HepG2 (cell line): ENCODE measurements around the gene ONECUT1. TPM values are rescaled to one million over a fixed set of nuclear protein-coding genes. Genes with fewer than 3 reads are reported as not detected.

Source experiments
- ATAC-seq: fragments of 200-7000 bp; cut with Tn5 transposase; 3 replicates; pipeline ENCODE4 v1.9.1; 2020; ENCODE audit warnings: mild to moderate bottlenecking, moderate library complexity
- BruUV-seq: library from RNA; stranded (reverse); fragments of 400-500 nt; replicated peaks from 2 replicates; lab custom pipeline; 2021; lab: Mats Ljungman, UMichigan
- CTCF ChIA-PET: fragments of 300-600 bp; formaldehyde crosslinking; extraction: SDS; loops from one replicate; lab custom pipeline; 2021; ENCODE audit warnings: low total read pairs, inconsistent platforms, low intra/inter-chr PET ratio; lab: Yijun Ruan, JAX
- POLR2A ChIA-PET: fragments of 350-600 bp; sonication (Branson Sonifier 250); formaldehyde crosslinking; loops from one replicate; lab custom pipeline; 2020; ENCODE audit warnings: antibody characterized with exemption, inconsistent platforms; lab: Yijun Ruan, JAX
- DNase-seq: peaks from one replicate; pipeline ENCODE4 v3.0.0-alpha.2; 2015; ENCODE audit warnings: low spot score
- FAIRE-seq: peaks from 3 replicates; lab custom pipeline; 2011; peaks lifted over from hg19 to GRCh38; lab: Jason Lieb, UNC
- H2AFZ ChIP-seq: one replicate; pipeline ENCODE4 v1.6.1; 2011; ENCODE audit warnings: low read length, inconsistent platforms
- H3K27ac ChIP-seq: fragments of 300-600 bp; 3 replicates; pipeline ENCODE4 v1.8.0; 2011; ENCODE audit warnings: mixed run types, mild to moderate bottlenecking, mixed read lengths, low read length, inconsistent platforms; ENCODE audit not compliant: insufficient read depth; ENCODE audit errors: extremely low read length
- H3K27me3 ChIP-seq, 2 experiments: fragments of 200-600 bp in 1 of 2; 2 replicates in 1 of 2; 3 replicates in 1 of 2; pipeline versions ENCODE4 v1.6.0 to v1.8.0; 2011; ENCODE audit warnings: low read length in 2 of 2, mild to moderate bottlenecking in 2 of 2, moderate library complexity in 2 of 2, inconsistent platforms in 1 of 2; ENCODE audit not compliant: insufficient read depth in 2 of 2, control insufficient read depth in 1 of 2
- H3K36me3 ChIP-seq, 2 experiments: fragments of 200-600 bp in 1 of 2; replicated peaks in 1 of 2; 2 replicates in 1 of 2; 3 replicates in 1 of 2; pipeline versions ENCODE4 v1.5.1 to v1.8.0; 2011; ENCODE audit warnings: low read length in 2 of 2, inconsistent platforms in 1 of 2; ENCODE audit not compliant: insufficient read depth in 2 of 2, control insufficient read depth in 1 of 2
- H3K4me1 ChIP-seq: 2 replicates; pipeline ENCODE4 v1.5.1; 2012; ENCODE audit warnings: low read length, inconsistent platforms; ENCODE audit not compliant: insufficient read depth
- H3K4me2 ChIP-seq: 2 replicates; pipeline ENCODE4 v1.6.0; 2011; ENCODE audit warnings: low read depth, low read length, inconsistent platforms
- H3K4me3 ChIP-seq, 3 experiments: fragments of 200-600 bp in 1 of 3; sonication (generic), shearing (Covaris generic) in 1 of 3; replicated peaks in 1 of 3; 2 replicates each; pipeline ENCODE4 v1.5.1; 2011 to 2016; ENCODE audit warnings: low read length in 3 of 3, inconsistent platforms in 2 of 3, low read depth in 2 of 3, mild to moderate bottlenecking in 2 of 3, control low read depth in 1 of 3, mixed read lengths in 1 of 3; ENCODE audit not compliant: insufficient read depth in 1 of 3
- H3K79me2 ChIP-seq: one replicate; pipeline ENCODE4 v1.6.1; 2011; ENCODE audit warnings: low read length, inconsistent platforms; ENCODE audit not compliant: insufficient read depth
- H3K9ac ChIP-seq: 2 replicates; pipeline ENCODE4 v1.6.0; 2011; ENCODE audit warnings: mild to moderate bottlenecking, low read depth, low read length, inconsistent platforms; ENCODE audit not compliant: insufficient read depth
- H3K9me3 ChIP-seq: 2 replicates; pipeline ENCODE4 v1.5.1; 2012; ENCODE audit warnings: mild to moderate bottlenecking, low read length
- H4K20me1 ChIP-seq: 2 replicates; pipeline ENCODE4 v1.6.0; 2011; ENCODE audit warnings: inconsistent platforms, mild to moderate bottlenecking, low read length, moderate library complexity; ENCODE audit not compliant: insufficient read depth
- E2F2 ChIP-seq: sonication (generic); formaldehyde crosslinking; IDR thresholded peaks from 2 replicates; pipeline ENCODE4 v1.4.0; 2020; ENCODE audit warnings: missing genetic modification reagents, borderline replicate concordance
- MEIS1 ChIP-seq: sonication (generic); formaldehyde crosslinking; IDR thresholded peaks from 2 replicates; pipeline ENCODE4 v1.9.0; 2021; ENCODE audit warnings: mild to moderate bottlenecking, missing genetic modification reagents, moderate library complexity, borderline replicate concordance
- ZNF382 ChIP-seq: sonication (generic); formaldehyde crosslinking; IDR thresholded peaks from 2 replicates; pipeline ENCODE4 v1.5.0; 2020; ENCODE audit warnings: missing genetic modification reagents, mild to moderate bottlenecking, borderline replicate concordance
- ZNF773 ChIP-seq: sonication (generic); formaldehyde crosslinking; IDR thresholded peaks from 2 replicates; pipeline ENCODE4 v1.4.0; 2020; ENCODE audit warnings: missing genetic modification reagents, borderline replicate concordance
- WGBS: methylation state at CpG from one replicate; pipeline ENCODE4 v1.1.6; 2017; ENCODE audit warnings: low lambda C conversion rate; 5-methylcytosine and 5-hydroxymethylcytosine counted together
- in situ Hi-C: cut with HindIII; loops from 2 replicates; pipeline ENCODE4 v1.10.0; 2017; ENCODE audit warnings: low pct_unique_long_range_greater_than_20kb; ENCODE audit not compliant: extremely low pct_ligation_motif_present
- intact Hi-C: fragments of 100-400 bp; cut with micrococcal nuclease; formaldehyde crosslinking; loops from one replicate; pipeline ENCODE4 v1.10.0; 2022; ENCODE audit not compliant: unreplicated experiment
- polyA plus RNA-seq, 8 experiments: library from polyadenylated mRNA; depleted of rRNA in 3 of 8; stranded (reverse) in 7 of 8; unstranded in 1 of 8; fragments of >200 nt; fragmentation: Illumina TruSeq in 4 of 8; extraction: Trizol in 4 of 8; gene quantifications; 2 replicates each; pipeline versions ENCODE4 v1.2.1 to v1.2.3, GENCODE V29; 2011 to 2016; ENCODE audit warnings: low read depth in 4 of 8, missing spikeins in 1 of 8, mixed read lengths in 1 of 8; ENCODE audit not compliant: insufficient read depth in 1 of 8
- total RNA-seq, 5 experiments: library from RNA; depleted of rRNA; stranded (reverse); fragments of >200 nt; fragmentation: Illumina TruSeq; extraction: Trizol; gene quantifications; 2 replicates each; pipeline ENCODE4 v1.2.3, GENCODE V29; 2016; ENCODE audit warnings: low read depth in 1 of 5
- TF ChIP-seq, protein P1 (sequence below): sonication (generic); formaldehyde crosslinking; IDR thresholded peaks from 2 replicates; pipeline ENCODE4 v1.4.0; 2020; ENCODE audit warnings: missing genetic modification reagents
- TF ChIP-seq, protein P2 (sequence below): sonication (generic); formaldehyde crosslinking; IDR thresholded peaks from 2 replicates; pipeline ENCODE4 v1.5.0; 2020; ENCODE audit warnings: mild to moderate bottlenecking, missing genetic modification reagents, borderline replicate concordance

ONECUT1 gene
- total and polyA plus RNA-seq, 2 of the 13 experiments (the other 11 are each of a cell fraction or from before 2014, with no cell fraction given), result 3.5 to 9.1 TPM

DNA sequence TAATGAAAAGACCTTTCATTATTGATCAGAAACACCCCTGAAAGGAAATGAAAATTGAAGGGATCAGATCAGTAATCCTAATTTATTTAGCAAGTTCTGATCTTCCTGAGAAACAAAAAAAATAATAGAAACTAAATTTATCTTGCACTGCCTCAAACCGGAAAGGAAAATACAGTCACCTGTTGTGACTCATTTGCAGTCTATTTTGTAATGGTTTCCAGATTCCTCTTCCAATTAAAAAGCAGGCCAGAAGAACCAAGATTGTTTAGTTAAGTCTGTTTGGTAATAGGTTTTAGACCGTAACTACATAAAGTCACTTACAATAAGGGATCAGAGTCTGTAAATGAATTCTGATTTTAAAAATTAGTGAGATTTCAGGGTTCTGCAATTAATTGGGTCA lies 61.2 kb downstream of the ONECUT1 start:
- Histone ChIP-seq H3K36me3 (no peaks in the 10 kb centered on the region), H3K4me3 (no peak overlapping the region), H3K79me2 (no peaks in the 10 kb centered on the region), H2AFZ (no peak overlapping the region), H3K4me2 (no peak overlapping the region), H4K20me1 (no peaks in the 10 kb centered on the region), H3K27me3 (no peaks in the 10 kb centered on the region; a peak in 1 of 5 replicates), H3K27ac (no peak overlapping the region), H3K9me3 (no peaks in the 10 kb centered on the region), H3K4me1 (peaks cover 27% of the 10 kb centered on the region), H3K9ac (no peak overlapping the region)
- POLR2A ChIA-PET, result no interaction called here
- FAIRE-seq (no peak), ATAC-seq (no peak), DNase-seq (no peak)
- intact Hi-C loops (no loop called here), in situ Hi-C loops (no loop called here)
- BruUV-seq, result no TSS peak
- TF ChIP-seq E2F2 (no peak), MEIS1 (no peak), ZNF382 (CRISPR knock-in tag) (no peak), ZNF773 (CRISPR knock-in tag) (no peak)
- TF ChIP-seq, protein P1, sequence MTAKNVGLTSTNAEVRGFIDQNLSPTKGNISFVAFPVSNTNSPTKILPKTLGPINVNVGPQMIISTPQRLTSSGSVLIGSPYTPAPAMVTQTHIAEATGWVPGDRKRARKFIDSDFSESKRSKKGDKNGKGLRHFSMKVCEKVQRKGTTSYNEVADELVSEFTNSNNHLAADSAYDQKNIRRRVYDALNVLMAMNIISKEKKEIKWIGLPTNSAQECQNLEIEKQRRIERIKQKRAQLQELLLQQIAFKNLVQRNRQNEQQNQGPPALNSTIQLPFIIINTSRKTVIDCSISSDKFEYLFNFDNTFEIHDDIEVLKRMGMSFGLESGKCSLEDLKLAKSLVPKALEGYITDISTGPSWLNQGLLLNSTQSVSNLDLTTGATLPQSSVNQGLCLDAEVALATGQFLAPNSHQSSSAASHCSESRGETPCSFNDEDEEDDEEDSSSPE (CRISPR knock-in tag), result no peak
- TF ChIP-seq, protein P2, sequence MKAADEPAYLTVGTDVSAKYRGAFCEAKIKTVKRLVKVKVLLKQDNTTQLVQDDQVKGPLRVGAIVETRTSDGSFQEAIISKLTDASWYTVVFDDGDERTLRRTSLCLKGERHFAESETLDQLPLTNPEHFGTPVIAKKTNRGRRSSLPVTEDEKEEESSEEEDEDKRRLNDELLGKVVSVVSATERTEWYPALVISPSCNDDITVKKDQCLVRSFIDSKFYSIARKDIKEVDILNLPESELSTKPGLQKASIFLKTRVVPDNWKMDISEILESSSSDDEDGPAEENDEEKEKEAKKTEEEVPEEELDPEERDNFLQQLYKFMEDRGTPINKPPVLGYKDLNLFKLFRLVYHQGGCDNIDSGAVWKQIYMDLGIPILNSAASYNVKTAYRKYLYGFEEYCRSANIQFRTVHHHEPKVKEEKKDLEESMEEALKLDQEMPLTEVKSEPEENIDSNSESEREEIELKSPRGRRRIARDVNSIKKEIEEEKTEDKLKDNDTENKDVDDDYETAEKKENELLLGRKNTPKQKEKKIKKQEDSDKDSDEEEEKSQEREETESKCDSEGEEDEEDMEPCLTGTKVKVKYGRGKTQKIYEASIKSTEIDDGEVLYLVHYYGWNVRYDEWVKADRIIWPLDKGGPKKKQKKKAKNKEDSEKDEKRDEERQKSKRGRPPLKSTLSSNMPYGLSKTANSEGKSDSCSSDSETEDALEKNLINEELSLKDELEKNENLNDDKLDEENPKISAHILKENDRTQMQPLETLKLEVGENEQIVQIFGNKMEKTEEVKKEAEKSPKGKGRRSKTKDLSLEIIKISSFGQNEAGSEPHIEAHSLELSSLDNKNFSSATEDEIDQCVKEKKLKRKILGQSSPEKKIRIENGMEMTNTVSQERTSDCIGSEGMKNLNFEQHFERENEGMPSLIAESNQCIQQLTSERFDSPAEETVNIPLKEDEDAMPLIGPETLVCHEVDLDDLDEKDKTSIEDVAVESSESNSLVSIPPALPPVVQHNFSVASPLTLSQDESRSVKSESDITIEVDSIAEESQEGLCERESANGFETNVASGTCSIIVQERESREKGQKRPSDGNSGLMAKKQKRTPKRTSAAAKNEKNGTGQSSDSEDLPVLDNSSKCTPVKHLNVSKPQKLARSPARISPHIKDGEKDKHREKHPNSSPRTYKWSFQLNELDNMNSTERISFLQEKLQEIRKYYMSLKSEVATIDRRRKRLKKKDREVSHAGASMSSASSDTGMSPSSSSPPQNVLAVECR, result no peak
- 56% methylated on average over 2 of the region's 2 CpGs for WGBS
- CTCF ChIA-PET, result no interaction called here
